NCI-H82 treated with DMSO at 0.1 percent for 48 hours (cell line): Measurements from ENCODE around the gene USH2A.

Source experiments
- DNase-seq: peaks from one replicate; lab custom pipeline; 2025; ENCODE audit not compliant: unreplicated experiment; lab: John Stamatoyannopoulos, UW

USH2A gene

DNA sequence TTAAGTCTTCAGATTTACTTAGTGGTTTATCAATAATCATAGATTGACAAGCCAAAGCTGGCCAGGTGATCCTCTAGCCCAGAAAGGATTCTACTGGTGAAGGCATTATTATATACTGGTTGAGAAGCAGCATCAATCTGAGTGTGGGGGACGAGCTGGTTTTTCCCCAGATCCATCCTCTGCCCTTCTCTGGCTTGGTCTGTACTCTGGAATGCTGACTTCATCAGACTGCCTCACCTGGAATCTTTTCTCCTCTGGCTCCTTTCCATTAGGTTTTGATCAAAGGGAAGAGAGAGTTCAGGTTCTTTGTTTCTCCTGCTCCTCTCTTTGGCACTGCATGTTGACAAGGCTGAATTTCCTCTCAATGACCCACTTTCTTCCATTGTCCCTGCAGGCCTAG is 762.2 kb downstream of the USH2A start:
- no peak for DNase-seq

- DNase-seq = no peak
Measured at GRCh38 chr1:215660259-215660658, 763.0 kb downstream of the USH2A start.

GRCh38 chr1:215657047-215657446 is 766.2 kb downstream of the USH2A start:
- DNase-seq = no peak

DNA sequence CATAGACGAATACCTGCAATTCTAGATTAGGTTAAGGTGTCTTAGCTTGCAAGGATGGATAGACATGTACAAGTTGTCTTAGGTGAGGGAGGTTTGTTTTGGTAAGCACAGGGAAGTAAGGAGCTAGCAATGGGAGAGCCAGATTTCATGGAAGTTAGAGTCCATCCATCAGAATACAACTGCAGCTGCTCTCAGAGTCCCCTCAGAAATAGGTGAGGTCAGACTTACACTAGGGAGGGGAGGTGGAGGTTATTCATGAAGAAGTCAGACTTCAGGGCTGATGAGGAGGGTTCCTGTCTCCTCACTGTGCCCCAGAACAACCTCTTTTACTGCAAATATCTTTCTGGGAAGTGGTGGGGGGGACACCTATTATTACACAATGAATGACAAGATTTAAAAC is 770.9 kb downstream of the USH2A start:
- no peak for DNase-seq

GRCh38 chr1:215651867-215652266 is 771.4 kb downstream of the USH2A start:
- DNase-seq = no peak

- DNase-seq = no peak
Measured at GRCh38 chr1:215650446-215651149, 772.6 kb downstream of the USH2A start.

GRCh38 chr1:215648957-215649356 is 774.3 kb downstream of the USH2A start:
- DNase-seq = no peak

- no peak for DNase-seq
Measured at GRCh38 chr1:215647738-215648137, 775.5 kb downstream of the USH2A start.

DNA sequence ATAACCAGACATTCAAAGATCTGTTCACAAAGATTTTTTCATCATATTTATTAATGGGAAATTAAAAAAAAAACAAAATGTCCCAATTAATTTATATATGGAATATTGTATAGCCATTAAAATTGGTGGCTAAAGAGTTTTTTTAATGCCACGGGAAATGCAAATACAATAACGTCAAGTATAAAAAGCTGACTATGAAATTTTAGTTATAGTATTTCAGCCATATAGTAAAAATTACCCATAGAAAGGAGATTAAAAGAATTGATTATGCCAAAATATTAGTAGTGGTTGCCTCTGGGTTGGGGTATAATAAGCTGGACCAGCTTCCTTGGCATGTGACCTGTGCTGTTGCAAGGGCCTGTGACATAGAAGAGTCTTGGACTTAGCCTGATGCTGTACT is 777.4 kb downstream of the USH2A start:
- no peak for DNase-seq

- no peak for DNase-seq
Measured at GRCh38 chr1:215645182-215645581, 778.1 kb downstream of the USH2A start.

GRCh38 chr1:215643592-215644321 is 779.5 kb downstream of the USH2A start:
- DNase-seq = no peak

GRCh38 chr1:215640429-215641148 is 782.7 kb downstream of the USH2A start:
- DNase-seq = no peak

DNA sequence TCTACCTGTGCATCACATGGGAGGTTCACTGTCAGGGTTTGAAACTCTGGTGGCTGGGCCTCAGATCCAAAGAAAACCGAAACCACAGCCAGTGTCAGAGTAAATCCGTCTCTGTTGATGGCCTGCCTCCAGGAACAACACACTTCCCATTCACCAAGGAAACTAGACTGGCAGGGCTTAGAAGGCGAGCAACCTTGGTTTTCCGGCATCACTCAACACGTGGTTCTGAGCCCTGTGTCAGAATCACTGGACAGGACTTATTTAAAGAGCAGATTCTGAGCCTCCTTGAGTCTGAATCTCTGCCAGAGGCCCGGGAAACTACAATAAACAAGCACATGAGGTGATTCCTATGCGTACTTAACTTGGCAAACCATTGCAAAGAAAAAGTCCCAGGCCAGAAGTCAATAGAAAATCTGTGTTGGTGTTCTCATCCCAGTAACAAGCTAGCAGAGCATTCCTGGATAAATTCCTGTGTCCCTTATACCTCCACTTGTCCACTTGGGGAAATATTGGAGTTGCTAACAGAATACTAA is 786.1 kb downstream of the USH2A start:
- no peak for DNase-seq

DNA sequence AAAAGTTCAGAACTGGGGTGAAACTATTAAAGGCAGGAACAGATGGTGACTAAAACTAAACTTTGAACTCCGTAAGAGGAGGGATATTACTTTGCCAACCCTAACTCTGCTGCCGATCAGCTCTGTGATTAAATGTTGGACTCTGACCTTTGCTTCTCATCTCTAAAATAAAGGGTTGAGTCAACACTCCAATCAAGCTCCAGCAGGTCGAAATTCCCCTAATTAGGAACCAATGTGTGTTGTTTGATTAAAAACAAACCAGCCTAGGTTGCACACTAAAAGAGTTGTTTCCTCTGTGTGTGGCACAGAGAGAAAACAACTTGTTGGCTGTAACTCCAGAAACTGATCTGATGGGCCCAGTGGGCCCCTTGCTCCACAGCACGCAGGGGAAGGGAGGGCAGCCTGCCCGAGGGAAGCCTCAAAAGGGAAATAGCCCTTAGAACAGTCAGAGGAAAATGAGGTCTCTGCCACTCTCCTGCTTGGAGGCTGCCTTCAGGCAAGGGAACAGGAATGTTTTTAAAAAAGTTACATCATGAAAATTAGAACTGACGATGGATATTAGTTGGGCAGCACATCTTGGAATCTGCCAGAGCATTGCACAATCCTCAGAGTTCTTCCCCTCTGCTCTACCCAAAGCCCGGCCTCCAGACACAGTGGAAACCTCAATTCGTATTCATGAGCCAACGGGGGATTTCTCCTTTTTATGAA is 786.8 kb downstream of the USH2A start:
- no peak for DNase-seq

DNA sequence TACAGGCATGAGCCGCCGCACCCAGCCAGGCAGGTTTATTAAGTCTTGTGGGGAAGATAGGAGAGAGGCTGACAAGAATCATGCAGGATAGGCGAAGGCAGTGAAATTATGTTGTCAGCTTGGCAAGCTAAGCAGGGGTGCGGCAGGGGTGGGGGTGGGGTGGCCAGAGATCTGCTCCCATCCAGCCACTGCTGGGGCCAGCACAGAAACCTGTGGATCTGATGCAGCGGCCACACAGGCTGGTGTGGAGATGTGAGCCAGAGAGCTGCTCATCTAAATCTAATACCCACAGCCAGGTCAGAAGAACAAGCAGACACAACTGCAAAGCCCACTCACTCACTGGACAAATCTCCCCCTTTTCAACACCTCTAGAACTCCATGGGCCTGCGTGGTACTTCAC is 787.4 kb downstream of the USH2A start:
- no peak for DNase-seq

DNA sequence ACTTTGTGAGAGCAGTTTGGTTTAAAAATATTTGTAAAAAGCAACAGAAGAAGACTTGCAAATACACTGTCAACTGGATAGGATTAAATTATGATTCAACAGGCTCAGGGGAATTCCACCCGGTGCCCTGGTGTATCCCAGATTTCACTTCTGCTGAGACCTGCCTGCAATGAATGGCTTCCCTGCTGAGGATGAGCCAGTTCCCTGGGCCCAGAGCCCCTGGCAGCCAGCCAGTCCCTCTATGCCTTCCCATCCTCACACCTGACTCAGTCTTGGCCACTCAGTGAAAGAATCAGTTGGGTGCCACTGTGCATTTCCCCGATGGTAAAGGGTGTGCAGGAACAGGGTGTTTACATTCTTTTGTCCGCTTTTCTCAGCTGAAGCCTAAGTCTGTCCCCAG is 791.8 kb downstream of the USH2A start:
- no peak for DNase-seq

GRCh38 chr1:215631040-215631439 is 792.2 kb downstream of the USH2A start:
- DNase-seq = no peak

- no peak for DNase-seq
Measured at GRCh38 chr1:215625949-215626348, 797.3 kb downstream of the USH2A start.

DNA sequence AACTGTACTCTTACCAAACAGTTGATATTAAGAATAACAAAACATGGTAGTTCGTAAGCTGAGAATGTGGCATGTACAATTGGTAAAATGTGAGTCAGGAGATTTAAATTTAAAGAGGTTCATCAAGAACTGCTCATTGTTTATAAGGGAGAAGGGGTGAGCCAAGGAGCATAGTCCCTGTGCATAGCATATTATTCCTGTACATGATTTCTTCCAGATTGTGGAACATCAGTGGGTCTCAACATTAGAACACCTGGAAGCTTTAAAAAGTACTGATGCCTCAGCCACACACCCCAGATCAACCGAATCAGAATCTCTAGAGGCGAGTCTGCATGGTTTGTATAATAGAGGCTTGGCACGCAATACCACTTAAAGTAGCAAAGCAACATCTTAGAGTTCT is 800.1 kb downstream of the USH2A start:
- DNase-seq = no peak

DNA sequence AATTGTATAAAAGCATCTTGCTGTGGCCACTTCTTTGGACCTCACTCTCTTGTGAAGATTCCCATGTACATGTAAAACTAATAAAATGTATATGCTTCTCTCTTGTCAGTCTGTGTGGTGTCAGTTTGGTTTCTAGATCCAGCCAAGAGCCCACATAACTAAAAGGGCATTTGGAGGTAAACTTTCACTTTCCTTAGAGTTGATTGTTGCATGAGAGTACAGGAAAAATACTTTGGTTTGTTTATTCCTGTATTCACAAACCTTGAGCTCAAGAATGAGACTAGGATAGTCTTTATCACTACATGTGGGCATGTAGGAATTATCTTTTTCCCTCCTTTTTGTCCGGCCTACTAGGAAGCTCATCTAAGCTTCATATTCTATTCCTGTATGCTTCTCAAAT is 805.3 kb downstream of the USH2A start:
- DNase-seq = no peak

DNA sequence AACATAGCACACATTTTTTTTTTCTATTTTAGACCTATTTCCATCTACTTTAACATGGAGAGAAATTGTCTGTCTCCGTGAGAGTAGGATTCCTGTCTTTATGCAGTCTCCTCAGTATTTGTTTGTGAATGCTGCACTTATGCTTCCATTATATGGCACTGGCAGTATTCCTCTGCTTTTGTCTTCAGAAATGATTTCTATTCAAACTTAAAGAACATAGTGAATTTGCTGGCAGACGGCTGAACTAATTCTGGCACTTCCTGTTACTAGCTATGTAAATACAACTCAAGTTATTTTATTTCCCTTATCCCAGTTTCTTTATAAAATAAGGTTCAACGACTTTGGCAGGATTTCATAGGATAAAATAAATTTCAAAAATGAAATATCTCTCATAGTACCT is 810.9 kb downstream of the USH2A start:
- no peak for DNase-seq
